H1 (cell line): ENCODE results near the gene SLC35F3. TPM values are rescaled to one million over a fixed set of nuclear protein-coding genes. Genes with fewer than 3 reads are reported as not detected.
A peak's percentile ranks its signal among the peaks of the same experiment; 100 is the strongest.

Experiments
- CTCF ChIP-seq, 3 experiments: IDR thresholded peaks; 1 replicate in 2 of 3; 2 replicates in 1 of 3; pipeline versions ENCODE4 v1.5.1 to v1.6.1; 2011; ENCODE audit warnings: low read length in 3 of 3, mild to moderate bottlenecking in 3 of 3, inconsistent platforms in 2 of 3, low read depth in 1 of 3, moderate library complexity in 1 of 3; ENCODE audit not compliant: insufficient read depth in 1 of 3; ENCODE audit errors: control extremely low read depth in 1 of 3
- SP2 ChIP-seq: IDR thresholded peaks from 2 replicates; pipeline ENCODE4 v1.6.1; 2012; ENCODE audit warnings: mild to moderate bottlenecking, low read length, inconsistent platforms
- polyA plus RNA-seq, 7 experiments: library from polyadenylated mRNA; depleted of rRNA in 3 of 7; stranded (reverse) in 5 of 7; unstranded in 2 of 7; fragments of >200 nt in 5 of 7; fragments of 200-250 nt in 2 of 7; gene quantifications; 1 replicate in 5 of 7; 2 replicates in 1 of 7; 4 replicates in 1 of 7; pipeline versions ENCODE4 v1.2.1 to v1.2.3, GENCODE V29; 2011 to 2013; ENCODE audit warnings: missing spikeins in 2 of 7, mixed read lengths in 2 of 7
- total RNA-seq: library from RNA; stranded (reverse); fragmentation: NEBNext Ultra II Directional; extraction: Animal tissue kit (Norgen Biotek cat#: 25700); gene quantifications from 2 replicates; pipeline ENCODE4 v1.2.1, GENCODE V29; 2021

SLC35F3 gene
- total and polyA plus RNA-seq, 2 of the 8 experiments (the other 6 are each of a cell fraction or from before 2014, with no cell fraction given), result 0.78 to 1.2 TPM

- TF ChIP-seq SP2, result peak; percentile 47; the same call in 1 of the 2 replicates
- TF ChIP-seq CTCF (IDR thresholded peaks at IDR 0.05; ENCODE audit: control extremely low read depth in 1 of 3, insufficient read depth in 1 of 3, low read depth in 1 of 3, low read length in 3 of 3), result peak; percentile 82 to 92 (median 84)
Measured at GRCh38 chr1:234322979-234323378, 418.5 kb downstream of the SLC35F3 start (continued).
